Hair follicular keratinocyte (primary cell): Measurements from ENCODE around the gene LXN. TPM values are rescaled to one million over a fixed set of nuclear protein-coding genes. Genes with fewer than 3 reads are reported as not detected.

Experiments
- total RNA-seq: library from RNA; depleted of rRNA; stranded (reverse); fragments of >200 nt; gene quantifications from 2 replicates; pipeline ENCODE4 v1.2.3, GENCODE V29; 2015

The LXN gene
- total RNA-seq, result 7.6 and 8.3 TPM in 2 replicates

DNA sequence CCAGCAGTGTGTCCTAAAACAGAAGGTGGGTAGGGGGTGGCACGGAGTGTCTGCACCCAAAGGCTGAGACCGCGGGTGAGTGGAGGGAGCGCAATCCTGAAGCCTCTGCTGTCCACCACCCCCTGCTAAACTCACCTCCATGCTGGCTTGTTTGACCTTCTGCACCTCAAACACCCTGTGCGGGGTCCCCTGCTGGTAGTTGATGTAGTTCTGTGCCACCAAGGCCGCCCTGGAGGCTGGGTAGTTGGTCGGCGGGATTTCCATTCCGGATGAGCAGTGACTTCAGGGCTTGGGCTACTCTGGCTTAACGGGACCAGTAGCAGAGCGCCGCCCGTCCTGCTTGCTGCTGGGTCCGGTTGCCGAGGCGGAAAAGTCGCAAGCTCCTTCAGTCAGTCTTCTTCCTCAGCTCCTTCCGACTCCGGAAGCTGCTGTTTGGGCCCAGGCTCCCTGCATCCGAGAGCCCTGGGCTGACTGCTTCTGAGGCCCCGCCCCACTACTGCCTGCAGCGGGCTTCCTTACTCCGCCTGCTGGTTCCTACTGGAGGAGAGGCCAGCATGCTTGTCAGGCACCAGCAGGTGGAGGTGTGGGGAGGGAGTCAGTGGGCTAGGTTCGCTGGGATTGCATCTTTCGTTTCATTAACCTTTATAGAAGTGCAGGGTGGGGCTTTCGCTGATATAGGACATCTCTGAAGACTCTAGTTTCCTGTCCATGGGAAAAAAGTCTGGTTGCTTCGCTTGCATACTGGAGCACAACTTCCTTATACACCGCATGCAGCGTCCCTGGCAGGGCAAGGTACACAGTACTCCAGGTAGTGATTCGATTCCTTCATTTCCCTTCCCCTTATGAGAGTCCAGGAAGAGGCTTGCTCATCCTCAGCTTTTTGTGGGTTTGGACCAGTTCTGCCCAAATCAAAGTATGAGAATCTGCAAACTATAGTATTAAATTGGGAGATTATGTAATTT is at the start of gene LXN:
LXN (minus strand) TSS at position 434 of the 962 bp plus-strand sequence; CDS start at position 264, 170 bp downstream.

GRCh38 chr3:158644345-158644908 is 28.0 kb downstream of the LXN start, which contains the start of gene GFM1:
TSS of gene GFM1 (plus strand) at chr3:158644527. CDS start at chr3:158644635, 108 bp downstream.

Other genes starting within 250 kb of the LXN start
- gene MLF1, start 101.5 kb downstream of the LXN start, total RNA-seq, result 7.5 and 9.1 TPM in 2 replicates
- gene GFM1, start 28.1 kb downstream of the LXN start, total RNA-seq, result 28.6 and 54.4 TPM in 2 replicates
- gene RARRES1, start 59.8 kb upstream of the LXN start, total RNA-seq, result not detected in 2 replicates
- 22.8 and 30.5 TPM in 2 replicates for gene MFSD1, start 129.4 kb upstream of the LXN start, total RNA-seq